ENCODE measurements around the gene GPC6. TPM values are rescaled to one million over a fixed set of nuclear protein-coding genes. Genes with fewer than 3 reads are reported as not detected.

Gene GPC6
- total and polyA plus RNA-seq, 12 donors = 0.15 to 5.4 (median 2.5) TPM

GRCh38 chr13:93190006-93190405 is 36.6 kb upstream of the GPC6 start:
- intact Hi-C loops (cut with DNase I) = no loop called here
- 91 to 98% methylated on average over 2 of the region's 2 CpGs for WGBS, 2 donors
- H3K27me3 ChIP-seq = no peaks in the 10 kb centered on the region
- no peak overlapping the region for H3K4me3 ChIP-seq
- H3K36me3 ChIP-seq = no peaks in the 10 kb centered on the region
- H3K4me1 ChIP-seq = no peaks in the 10 kb centered on the region
- peaks cover 0 to 8% (median 0%) of the 10 kb centered on the region in 11 donors for H3K9me3 ChIP-seq
- TF ChIP-seq CTCF (IDR thresholded peaks at IDR 0.05) = no peak
- no peak for DNase-seq
- H3K27ac ChIP-seq = no peak overlapping the region
- ATAC-seq = no peak

GRCh38 chr13:93193682-93194081 is 32.9 kb upstream of the GPC6 start:
- H3K27me3 ChIP-seq = no peaks in the 10 kb centered on the region
- no peak for TF ChIP-seq CTCF (IDR thresholded peaks at IDR 0.05)
- intact Hi-C loops (cut with DNase I) = no loop called here
- no peak for ATAC-seq
- no peaks in the 10 kb centered on the region for H3K4me1 ChIP-seq
- H3K4me3 ChIP-seq = no peak overlapping the region
- no peak overlapping the region for H3K27ac ChIP-seq
- WGBS, 2 donors = 90 to 91% methylated on average over 4 of the region's 4 CpGs
- no peaks in the 10 kb centered on the region for H3K36me3 ChIP-seq
- peaks cover 0 to 17% (median 0%) of the 10 kb centered on the region in 11 donors for H3K9me3 ChIP-seq
- no peak for DNase-seq

- WGBS, 2 donors = 88 to 100% methylated on average over 1 of the region's 1 CpG
- Histone ChIP-seq H3K27ac (no peak overlapping the region), H3K4me3 (no peak overlapping the region), H3K27me3 (no peaks in the 10 kb centered on the region), H3K36me3 (no peaks in the 10 kb centered on the region), H3K4me1 (no peaks in the 10 kb centered on the region), H3K9me3 (peaks cover 0 to 20% (median 0%) of the 10 kb centered on the region in 11 donors)
- intact Hi-C loops (cut with DNase I) = no loop called here
- TF ChIP-seq CTCF (IDR thresholded peaks at IDR 0.05) = no peak
- ATAC-seq = no peak
- DNase-seq = no peak
Measured at GRCh38 chr13:93199856-93200255, 26.8 kb upstream of the GPC6 start.

- intact Hi-C loops (cut with DNase I) = no loop called here
- DNase-seq (no peak), ATAC-seq (no peak)
- Histone ChIP-seq H3K27me3 (no peaks in the 10 kb centered on the region), H3K4me1 (no peaks in the 10 kb centered on the region), H3K9me3 (peaks cover 0 to 20% (median 0%) of the 10 kb centered on the region in 11 donors), H3K4me3 (no peak overlapping the region), H3K27ac (no peak overlapping the region), H3K36me3 (no peaks in the 10 kb centered on the region)
- no peak for TF ChIP-seq CTCF (IDR thresholded peaks at IDR 0.05)
Measured at GRCh38 chr13:93200626-93201025, 26.0 kb upstream of the GPC6 start.

Data from heart right ventricle (tissue), 16 donors.